IPS-15b (cell line): Measurements from ENCODE around the gene PDK1.
"Not testable (repeated sequence)": the region's sequence is repeated elsewhere in the genome, so short reads cannot be mapped to it uniquely, and the experiment has no call there.

Source experiments
- H3K27me3 ChIP-seq: one replicate; pipeline ENCODE4 v1.6.1; 2013; ENCODE audit warnings: low read length; ENCODE audit not compliant: control insufficient read depth, insufficient read depth
- H3K36me3 ChIP-seq: one replicate; pipeline ENCODE4 v1.6.1; 2013; ENCODE audit warnings: low read length; ENCODE audit not compliant: control insufficient read depth, insufficient read depth
- H3K4me1 ChIP-seq: one replicate; pipeline ENCODE4 v1.6.1; 2013; ENCODE audit warnings: mild to moderate bottlenecking, low read length; ENCODE audit not compliant: control insufficient read depth, insufficient read depth
- H3K4me3 ChIP-seq: one replicate; pipeline ENCODE4 v1.5.1; 2013; ENCODE audit warnings: low read depth, low read length
- H3K9ac ChIP-seq: one replicate; pipeline ENCODE4 v1.6.1; 2013; ENCODE audit warnings: low read depth, mild to moderate bottlenecking, low read length
- H3K9me3 ChIP-seq: one replicate; pipeline ENCODE4 v1.6.1; 2013; ENCODE audit warnings: mild to moderate bottlenecking, low read length; ENCODE audit not compliant: control insufficient read depth, insufficient read depth

The PDK1 gene

DNA sequence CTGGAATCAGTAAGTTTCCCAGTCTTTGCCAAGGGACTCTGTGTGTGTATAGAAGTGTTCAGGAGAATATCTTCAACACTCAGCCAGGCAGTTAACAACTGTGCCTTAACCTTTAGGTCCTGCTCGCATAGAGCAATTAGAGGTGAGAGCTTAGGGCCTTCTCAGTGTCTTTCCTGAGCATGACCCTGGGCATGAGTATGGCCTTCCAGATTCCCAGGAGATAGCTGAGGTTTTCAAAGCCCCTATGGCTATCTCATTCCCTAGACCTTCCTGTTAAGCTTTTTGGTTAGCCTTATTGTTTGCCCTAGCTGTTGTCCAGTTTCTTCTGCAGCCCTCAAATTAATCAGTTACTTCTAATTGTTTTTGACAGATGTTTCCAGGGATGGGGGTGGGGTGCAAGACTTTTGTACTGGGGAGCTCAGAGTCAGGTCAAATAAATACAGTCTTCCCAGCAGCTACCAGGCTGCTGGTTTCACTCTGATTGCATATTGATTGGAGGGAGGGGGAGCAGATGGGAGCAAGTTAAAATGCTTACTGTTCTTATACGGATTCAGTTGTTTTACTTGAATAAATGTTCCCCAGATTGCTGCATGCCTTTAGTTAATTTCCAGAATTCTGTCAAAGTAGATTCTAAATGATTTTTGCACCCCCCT lies 23.1 kb downstream of the PDK1 start:
- no peak overlapping the region for H3K4me3 ChIP-seq
- H3K9me3 ChIP-seq, result no peaks in the 10 kb centered on the region
- no peaks in the 10 kb centered on the region for H3K4me1 ChIP-seq
- H3K36me3 ChIP-seq, result peaks cover 2% of the 10 kb centered on the region
- H3K9ac ChIP-seq, result no peak overlapping the region
- no peaks in the 10 kb centered on the region for H3K27me3 ChIP-seq

DNA sequence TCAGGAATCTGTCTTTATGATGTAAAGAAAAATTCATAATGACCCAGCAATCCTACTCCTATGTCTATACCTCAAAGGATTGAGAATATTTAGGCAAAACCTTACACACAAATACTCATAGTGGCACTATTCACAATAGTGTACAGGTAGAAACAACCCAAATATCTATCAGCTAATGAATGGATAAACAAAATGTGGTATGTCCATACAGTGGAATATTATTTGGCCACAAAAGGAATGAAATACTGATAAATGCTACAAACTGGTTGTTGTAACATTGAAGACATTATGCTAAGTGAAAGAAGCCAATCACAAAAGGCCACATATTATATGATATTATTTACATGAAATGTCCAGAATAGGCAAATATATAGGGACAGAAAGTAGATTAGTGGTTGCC lies 24.7 kb downstream of the PDK1 start:
- no peaks in the 10 kb centered on the region for H3K9me3 ChIP-seq
- H3K4me1 ChIP-seq, result no peaks in the 10 kb centered on the region
- peaks cover under 1% of the 10 kb centered on the region for H3K36me3 ChIP-seq
- no peak overlapping the region for H3K9ac ChIP-seq
- H3K4me3 ChIP-seq, result no peak overlapping the region
- H3K27me3 ChIP-seq, result no peaks in the 10 kb centered on the region

DNA sequence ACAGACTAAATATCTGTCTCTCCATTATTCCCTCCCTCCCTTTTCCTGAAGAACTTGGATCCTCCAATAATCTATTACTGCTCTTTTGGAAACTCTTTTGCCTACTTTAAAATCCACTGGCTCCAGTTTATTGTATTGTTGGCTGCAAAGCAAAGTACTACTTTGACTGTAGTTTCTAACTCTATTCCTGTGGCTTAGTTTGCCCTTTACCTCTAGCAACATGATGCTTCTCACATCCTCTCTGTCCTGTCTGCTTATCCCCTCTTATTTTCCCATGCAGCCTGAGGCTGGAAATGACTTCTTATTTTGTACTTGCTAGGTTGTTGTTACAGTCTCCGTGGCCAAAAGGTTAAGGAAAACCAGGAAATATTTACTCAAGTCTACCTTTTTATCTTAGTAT lies 26.8 kb downstream of the PDK1 start:
- H3K4me3 ChIP-seq, result no peak overlapping the region
- no peaks in the 10 kb centered on the region for H3K27me3 ChIP-seq
- no peaks in the 10 kb centered on the region for H3K9me3 ChIP-seq
- no peak overlapping the region for H3K9ac ChIP-seq
- no peaks in the 10 kb centered on the region for H3K4me1 ChIP-seq
- peaks cover 3% of the 10 kb centered on the region for H3K36me3 ChIP-seq

DNA sequence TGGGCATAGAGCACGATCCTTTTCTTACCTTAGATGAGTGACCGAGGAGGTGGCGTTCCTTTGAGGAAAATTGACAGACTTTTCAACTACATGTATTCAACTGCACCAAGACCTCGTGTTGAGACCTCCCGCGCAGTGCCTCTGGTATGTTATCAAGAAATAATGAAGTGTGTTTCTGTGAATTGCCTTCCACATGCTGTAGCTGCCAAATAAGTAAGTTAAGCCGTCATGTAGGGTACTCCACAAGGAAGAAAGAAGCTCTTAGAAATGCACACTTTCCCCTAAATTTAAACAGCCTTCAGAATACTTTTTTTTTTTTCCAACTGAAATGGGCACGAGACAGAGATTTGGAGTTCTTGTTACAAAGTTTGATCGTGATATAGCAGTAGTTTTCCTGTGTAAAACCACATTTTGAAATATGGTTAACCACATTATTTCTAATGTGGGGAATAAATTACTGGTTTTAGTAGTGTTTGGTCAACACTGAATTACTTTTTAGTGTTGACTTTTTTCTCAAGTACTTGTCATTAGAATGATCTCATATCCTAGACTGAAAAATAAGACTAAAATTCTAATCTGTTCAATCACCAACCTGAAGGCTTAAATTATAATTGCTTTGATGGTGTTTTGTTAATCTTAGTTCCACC lies 30.5 kb downstream of the PDK1 start:
- H3K36me3 ChIP-seq, result peaks cover 9% of the 10 kb centered on the region
- no peak overlapping the region for H3K4me3 ChIP-seq
- H3K27me3 ChIP-seq, result no peaks in the 10 kb centered on the region
- H3K9ac ChIP-seq, result no peak overlapping the region
- no peaks in the 10 kb centered on the region for H3K4me1 ChIP-seq
- no peaks in the 10 kb centered on the region for H3K9me3 ChIP-seq

DNA sequence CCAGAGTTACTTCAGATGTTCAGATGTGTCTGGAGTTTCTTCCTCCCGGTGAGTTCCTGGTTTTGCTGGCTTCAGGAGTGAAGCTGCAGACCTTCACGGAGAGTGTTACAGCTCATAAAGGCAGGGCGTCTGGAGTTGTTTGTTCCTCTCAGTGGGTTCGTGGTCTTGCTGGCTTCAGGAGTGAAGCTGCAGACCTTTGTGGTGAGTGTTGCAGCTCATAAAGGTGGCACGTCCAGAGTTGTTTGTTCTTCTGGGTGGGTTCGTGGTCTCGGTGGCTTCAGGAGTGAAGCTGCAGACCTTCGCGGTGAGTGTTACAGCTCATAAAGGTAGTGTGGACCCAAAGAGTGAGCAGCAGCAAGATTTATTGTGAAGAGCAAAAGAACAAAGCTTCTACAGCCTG lies 31.3 kb downstream of the PDK1 start:
- H3K4me3 ChIP-seq, H3K27me3 ChIP-seq, H3K9me3 ChIP-seq, H3K36me3 ChIP-seq, H3K9ac ChIP-seq, H3K4me1 ChIP-seq: not testable (repeated sequence)

DNA sequence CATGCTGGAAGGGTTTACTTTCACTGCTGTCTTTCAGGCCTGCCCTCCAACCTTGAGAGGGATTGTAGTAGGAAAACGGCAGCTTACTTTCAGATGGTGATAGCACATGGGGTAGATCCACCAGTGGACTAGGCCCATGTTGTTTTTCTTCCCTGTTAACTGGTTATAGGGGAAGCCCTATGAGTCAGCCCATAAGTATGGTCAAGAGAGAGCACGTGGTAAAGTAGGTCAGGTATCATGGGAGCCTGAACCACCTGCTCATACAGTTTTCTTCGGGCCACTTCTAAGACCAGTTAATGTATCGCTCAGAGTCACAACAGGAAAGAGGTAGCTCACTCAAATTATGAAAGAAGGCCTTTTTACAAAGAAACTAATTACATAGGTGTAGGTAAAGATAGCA lies 33.0 kb downstream of the PDK1 start:
- Histone ChIP-seq H3K36me3 (peaks cover 9% of the 10 kb centered on the region), H3K27me3 (no peaks in the 10 kb centered on the region), H3K4me1 (no peaks in the 10 kb centered on the region), H3K9me3 (no peaks in the 10 kb centered on the region), H3K9ac (no peak overlapping the region), H3K4me3 (no peak overlapping the region)

DNA sequence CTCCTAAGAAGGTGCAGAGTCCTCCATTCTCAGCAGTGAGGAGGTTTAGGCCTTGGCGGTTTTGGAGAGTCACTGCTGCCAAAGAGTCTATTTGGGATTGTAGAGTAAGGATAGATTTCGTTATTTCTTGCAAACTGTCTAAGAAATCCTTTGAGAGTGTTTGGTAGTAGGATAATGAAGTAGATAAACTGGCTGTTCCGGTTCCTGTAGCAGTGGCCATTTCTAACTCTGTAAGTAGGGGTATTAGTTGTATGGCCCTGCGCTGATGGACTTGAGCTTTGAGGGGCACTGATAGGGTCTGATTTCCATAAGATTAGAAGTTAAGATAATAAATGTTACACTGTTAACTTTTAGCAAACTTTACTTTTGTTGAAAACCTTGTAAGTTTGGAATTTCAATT lies 35.5 kb downstream of the PDK1 start:
- H3K36me3 ChIP-seq, H3K9me3 ChIP-seq, H3K4me1 ChIP-seq, H3K4me3 ChIP-seq, H3K9ac ChIP-seq, H3K27me3 ChIP-seq: not testable (repeated sequence)

DNA sequence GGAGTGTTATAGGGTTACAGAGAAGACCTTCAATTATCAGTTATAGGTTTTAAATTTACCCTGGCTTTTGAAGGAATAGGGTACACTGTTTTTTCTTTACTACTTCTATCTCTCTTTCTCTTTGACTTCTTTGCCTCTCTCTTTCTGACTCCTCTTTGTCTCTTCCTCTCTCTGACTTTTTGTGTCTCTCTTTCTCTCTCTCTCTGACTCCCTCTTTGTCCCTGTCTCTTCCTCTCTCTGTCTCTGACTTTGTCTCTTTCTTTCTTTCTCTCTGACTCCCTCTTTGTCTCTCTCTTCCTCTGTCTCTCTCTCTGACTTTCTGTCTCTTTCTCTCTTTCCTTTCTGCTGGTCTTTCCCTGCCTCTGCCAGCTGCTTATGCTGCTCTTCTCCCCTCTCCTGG lies 36.3 kb downstream of the PDK1 start:
- H3K27me3 ChIP-seq, H3K4me3 ChIP-seq, H3K9me3 ChIP-seq, H3K36me3 ChIP-seq, H3K4me1 ChIP-seq, H3K9ac ChIP-seq: not testable (repeated sequence)

DNA sequence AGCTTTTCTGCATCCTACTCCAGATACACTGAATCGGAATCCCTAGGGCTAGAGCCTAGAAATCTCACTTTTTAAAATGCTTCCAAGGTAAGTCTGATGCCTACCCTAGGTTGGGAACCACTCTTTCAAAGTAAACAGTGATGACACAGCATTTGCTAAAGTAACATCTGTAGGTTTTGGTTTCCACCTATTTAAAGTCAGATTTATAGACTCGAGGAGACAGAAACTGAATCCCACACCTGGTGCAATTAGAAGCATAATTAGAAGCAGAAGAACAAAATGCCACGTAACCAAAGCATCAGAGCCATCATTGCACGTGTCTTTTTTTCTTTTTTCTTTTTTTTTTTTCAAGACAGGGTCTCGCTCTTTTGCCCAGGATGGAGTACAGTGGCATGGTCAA lies 40.9 kb downstream of the PDK1 start:
- Histone ChIP-seq H3K4me1 (no peaks in the 10 kb centered on the region), H3K27me3 (no peaks in the 10 kb centered on the region), H3K9me3 (no peaks in the 10 kb centered on the region), H3K4me3 (no peak overlapping the region), H3K36me3 (no peaks in the 10 kb centered on the region), H3K9ac (no peak overlapping the region)

DNA sequence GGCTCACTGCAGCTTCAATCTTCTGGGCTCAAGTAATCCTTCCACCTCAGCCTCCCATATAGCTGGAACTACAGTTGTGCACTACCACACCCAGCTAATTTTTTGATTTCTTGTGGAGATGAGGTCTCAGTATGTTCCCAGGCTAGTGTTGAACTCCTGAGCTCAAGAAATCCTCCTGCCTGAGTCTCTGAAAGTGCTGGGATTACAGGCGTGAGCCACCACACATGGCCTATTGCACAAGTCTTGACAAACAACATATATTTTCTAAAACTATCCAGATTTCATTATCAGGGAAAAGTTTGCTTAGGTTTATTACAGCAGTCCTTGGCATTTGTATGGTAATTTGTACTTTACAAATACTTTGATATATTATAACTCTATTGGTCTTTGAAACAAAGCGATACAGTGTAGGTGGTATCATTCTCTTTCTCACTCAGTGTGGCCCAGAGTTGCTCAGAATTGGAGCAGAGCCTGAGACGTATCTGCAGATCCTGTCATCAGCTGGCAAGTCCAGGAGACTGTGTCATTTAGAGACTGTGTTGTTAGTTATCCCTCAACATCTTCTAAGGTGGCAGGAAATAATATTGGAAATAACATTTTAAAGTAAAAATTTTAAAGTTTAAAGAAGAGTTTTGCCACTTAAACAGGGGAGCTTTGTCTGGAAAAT lies 41.4 kb downstream of the PDK1 start:
- Histone ChIP-seq H3K4me1 (no peaks in the 10 kb centered on the region), H3K4me3 (no peak overlapping the region), H3K36me3 (no peaks in the 10 kb centered on the region), H3K9me3 (no peaks in the 10 kb centered on the region), H3K27me3 (no peaks in the 10 kb centered on the region), H3K9ac (no peak overlapping the region)

DNA sequence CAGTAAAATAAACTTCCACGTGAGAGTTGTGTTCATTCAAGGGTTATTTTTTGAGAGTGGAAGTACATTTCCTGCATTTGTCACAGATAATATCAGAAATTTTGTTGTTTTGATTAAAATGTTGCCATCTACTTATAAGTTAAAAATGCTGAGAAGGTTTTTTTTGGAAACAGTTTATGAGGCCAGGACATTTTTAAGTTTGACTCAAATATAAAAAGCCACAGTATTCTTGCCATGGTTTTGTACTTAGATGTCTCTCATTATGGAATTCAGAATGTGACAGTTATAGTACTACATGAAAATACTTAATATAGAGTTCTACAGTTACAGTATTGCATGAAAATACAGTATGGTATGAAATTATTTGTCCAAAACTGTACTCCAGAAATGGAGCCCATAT lies 44.1 kb downstream of the PDK1 start:
- Histone ChIP-seq H3K27me3 (no peaks in the 10 kb centered on the region), H3K9me3 (no peaks in the 10 kb centered on the region), H3K9ac (no peak overlapping the region), H3K4me1 (no peaks in the 10 kb centered on the region), H3K4me3 (no peak overlapping the region), H3K36me3 (no peaks in the 10 kb centered on the region)

DNA sequence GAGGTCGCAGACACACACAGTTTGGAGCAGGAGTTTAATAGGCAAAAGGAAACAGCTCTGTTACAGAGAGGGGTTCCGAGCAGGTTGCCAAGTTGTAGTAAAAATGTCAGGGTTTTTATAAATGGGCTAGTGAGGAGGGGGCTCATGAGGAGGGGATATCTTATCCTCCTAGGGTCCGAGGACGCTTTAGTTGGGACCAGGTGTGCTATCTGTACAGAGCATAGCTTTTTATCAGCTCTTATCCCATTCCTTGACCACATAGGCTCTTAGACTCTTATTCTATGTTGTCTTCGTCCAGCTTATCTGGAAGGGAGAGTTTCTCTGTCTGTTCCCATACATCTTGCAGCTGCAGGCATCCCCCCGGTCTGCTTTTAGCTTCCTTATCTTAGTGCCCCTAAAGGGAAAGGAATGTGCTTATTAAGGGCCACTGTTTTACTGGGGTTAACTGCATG lies 44.7 kb downstream of the PDK1 start:
- H3K27me3 ChIP-seq, result no peaks in the 10 kb centered on the region
- no peak overlapping the region for H3K4me3 ChIP-seq
- no peak overlapping the region for H3K9ac ChIP-seq
- no peaks in the 10 kb centered on the region for H3K9me3 ChIP-seq
- no peaks in the 10 kb centered on the region for H3K4me1 ChIP-seq
- no peaks in the 10 kb centered on the region for H3K36me3 ChIP-seq
